Ovary (tissue), 9 donors: ENCODE results near the gene FXN. TPM values are rescaled to one million over a fixed set of nuclear protein-coding genes. Genes with fewer than 3 reads are reported as not detected.
A peak's percentile ranks its signal among the peaks of the same experiment; 100 is the strongest.

Source experiments
- DNase-seq, 5 donors: peaks; one replicate each; pipeline ENCODE4 v3.0.0-alpha.2; 2019 to 2020
- H3K27ac ChIP-seq, 2 donors: fragments of 200-600 bp; one replicate each; pipeline versions ENCODE4 v1.5.1 to v1.8.0; 2019 to 2022
- H3K27me3 ChIP-seq: fragments of 200-600 bp; one replicate; pipeline ENCODE4 v1.8.0; 2022
- H3K36me3 ChIP-seq: fragments of 200-600 bp; sonication (generic); one replicate; pipeline ENCODE4 v1.5.1; 2019
- H3K4me1 ChIP-seq: one replicate; pipeline ENCODE4 v1.8.1; 2013; ENCODE audit warnings: mild to moderate bottlenecking, moderate library complexity; ENCODE audit not compliant: insufficient read depth
- H3K4me3 ChIP-seq: fragments of 200-600 bp; sonication (generic); one replicate; pipeline ENCODE4 v1.5.1; 2017
- H3K9me3 ChIP-seq, 2 donors: fragments of 200-600 bp in 1 of 2; sonication (generic) in 1 of 2; one replicate each; pipeline versions ENCODE4 v1.5.1 to v1.8.1; 2013 to 2019; ENCODE audit warnings: mild to moderate bottlenecking in 1 of 2, moderate library complexity in 1 of 2
- EP300 ChIP-seq: sonication (generic); formaldehyde crosslinking; IDR thresholded peaks from one replicate; pipeline ENCODE4 v1.6.1; 2017; ENCODE audit warnings: antibody characterized with exemption
- POLR2A ChIP-seq: fragments of 450-650 bp; IDR thresholded peaks from one replicate; pipeline ENCODE4 v1.6.1; 2017; ENCODE audit warnings: antibody characterized with exemption, mild to moderate bottlenecking, moderate library complexity
- WGBS, 3 donors: extraction: QIAGEN DNeasy Blood & Tissue Kit in 1 of 3; methylation state at CpG; one replicate each; pipeline versions ENCODE4 v1.1.5 to v1.1.7; 2013 to 2017; 5-methylcytosine and 5-hydroxymethylcytosine counted together
- intact Hi-C, 4 donors: fragments of 100-400 bp; cut with DNase I; formaldehyde crosslinking; loops; one replicate each; pipeline versions ENCODE4 v1.11.0 to v1.15.1; 2022 to 2023
- polyA plus RNA-seq, 2 donors: library from polyadenylated mRNA; stranded (reverse); fragments of 200-250 nt in 1 of 2; fragments of 350-450 nt in 1 of 2; fragmentation: Illumina TruSeq in 1 of 2; extraction: RNeasy Lipid Tissue Mini Kit (QIAGEN cat#74804) in 1 of 2; gene quantifications; one replicate each; pipeline ENCODE4 v1.2.3, GENCODE V29; 2013 to 2014
- total RNA-seq, 7 donors: library from RNA; depleted of rRNA in 2 of 7; stranded (reverse); fragments of >200 nt in 2 of 7; fragmentation: NEBNext Ultra II Directional in 3 of 7; extraction: Animal tissue kit (Norgen Biotek cat#: 25700) in 3 of 7; gene quantifications; one replicate each; pipeline versions ENCODE4 v1.1.0 to v1.2.4, GENCODE V29; 2016 to 2023
- TF ChIP-seq, protein P1 (sequence below), 3 donors: fragments of 450-650 bp in 2 of 3; fragments of 200-600 bp in 1 of 3; IDR thresholded peaks; one replicate each; pipeline versions ENCODE4 v1.5.1 to v1.8.0; 2016 to 2022; ENCODE audit warnings: antibody characterized with exemption in 3 of 3, mild to moderate bottlenecking in 1 of 3
- donor health status: DM: no; HTN: no; CAD: no; lungs with moderate emphysema.
- donor health status: DM: no; HTN: no; CAD: no.
- donor health status: Bipolar disorder and iron deficiency.
- donor health status: DM: yes; HTN: yes; CAD: no.
- donor health status: DM: no; HTN: no; CAD: no.
- donor health status: DM: yes; HTN: yes; CAD: no.

FXN gene
- total and polyA plus RNA-seq, 9 donors, result 4.5 to 29.2 (median 21.9) TPM

DNA sequence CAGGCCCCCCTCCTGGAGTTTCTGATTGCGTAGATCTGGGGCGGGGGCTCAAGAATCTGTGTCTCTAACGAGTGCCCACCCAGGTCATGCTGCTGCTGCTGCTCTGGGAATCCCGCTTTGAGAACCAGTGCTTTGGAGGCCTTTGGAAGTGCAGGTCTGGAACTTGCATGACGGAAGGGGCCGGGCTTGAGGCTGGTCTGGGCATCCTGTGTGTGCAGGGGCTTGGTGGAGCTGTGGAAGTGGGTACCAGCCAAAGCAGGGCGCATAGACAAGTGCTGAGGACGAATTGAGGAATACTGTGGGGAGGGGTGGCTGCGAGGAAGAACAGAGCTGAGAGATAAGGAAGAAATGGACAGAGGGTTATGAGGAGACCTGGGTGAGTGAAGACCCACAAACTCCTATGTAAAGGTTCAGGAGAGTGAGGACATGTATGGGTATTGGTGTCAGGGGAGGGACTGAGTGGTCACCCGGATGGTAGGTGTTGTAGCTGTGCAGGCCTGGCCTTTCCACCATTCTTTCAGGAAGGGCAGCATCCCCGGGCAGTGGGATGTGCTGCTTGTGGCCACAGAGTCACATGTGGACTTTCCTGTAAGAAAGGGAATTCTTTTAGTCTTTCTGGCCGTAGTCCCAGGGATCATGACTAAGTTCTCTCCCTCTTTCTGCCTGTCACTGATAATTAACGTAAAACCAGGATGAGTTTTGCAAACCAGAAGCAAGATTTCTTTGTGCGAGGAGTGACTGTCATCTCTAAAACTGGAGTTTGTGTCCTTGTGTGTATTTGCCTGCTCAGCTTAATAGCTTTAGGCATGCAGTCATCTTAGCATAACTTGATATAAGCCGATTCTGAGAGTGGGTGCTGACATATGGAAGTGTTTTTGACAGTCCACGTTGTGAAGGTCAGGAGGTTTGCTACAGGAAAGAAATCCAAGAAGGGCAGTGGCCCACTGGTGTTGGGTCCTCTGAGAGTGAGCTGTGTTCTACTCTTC lies 95.2 kb downstream of the FXN start:
- TF ChIP-seq, protein P1, sequence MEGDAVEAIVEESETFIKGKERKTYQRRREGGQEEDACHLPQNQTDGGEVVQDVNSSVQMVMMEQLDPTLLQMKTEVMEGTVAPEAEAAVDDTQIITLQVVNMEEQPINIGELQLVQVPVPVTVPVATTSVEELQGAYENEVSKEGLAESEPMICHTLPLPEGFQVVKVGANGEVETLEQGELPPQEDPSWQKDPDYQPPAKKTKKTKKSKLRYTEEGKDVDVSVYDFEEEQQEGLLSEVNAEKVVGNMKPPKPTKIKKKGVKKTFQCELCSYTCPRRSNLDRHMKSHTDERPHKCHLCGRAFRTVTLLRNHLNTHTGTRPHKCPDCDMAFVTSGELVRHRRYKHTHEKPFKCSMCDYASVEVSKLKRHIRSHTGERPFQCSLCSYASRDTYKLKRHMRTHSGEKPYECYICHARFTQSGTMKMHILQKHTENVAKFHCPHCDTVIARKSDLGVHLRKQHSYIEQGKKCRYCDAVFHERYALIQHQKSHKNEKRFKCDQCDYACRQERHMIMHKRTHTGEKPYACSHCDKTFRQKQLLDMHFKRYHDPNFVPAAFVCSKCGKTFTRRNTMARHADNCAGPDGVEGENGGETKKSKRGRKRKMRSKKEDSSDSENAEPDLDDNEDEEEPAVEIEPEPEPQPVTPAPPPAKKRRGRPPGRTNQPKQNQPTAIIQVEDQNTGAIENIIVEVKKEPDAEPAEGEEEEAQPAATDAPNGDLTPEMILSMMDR (IDR thresholded peaks at IDR 0.05), result no peak
- no peaks in the 10 kb centered on the region for H3K9me3 ChIP-seq
- no peaks in the 10 kb centered on the region for H3K27me3 ChIP-seq
- WGBS, 3 donors, result 60 to 71% (median 71%) methylated on average over 16 of the region's 16 CpGs
- H3K4me3 ChIP-seq, result no peak overlapping the region
- peak in 1 of 5 donors; percentile 25 for DNase-seq
- peaks cover 6% of the 10 kb centered on the region for H3K4me1 ChIP-seq
- H3K27ac ChIP-seq, result no peak overlapping the region
- H3K36me3 ChIP-seq, result no peaks in the 10 kb centered on the region
- intact Hi-C loops, result loop anchor here in 3 of 4 donors (1.0 to 10.0 kb wide), 5 partner anchors 26 to 404 kb away; no protein-coding TSS in a partner anchor

DNA sequence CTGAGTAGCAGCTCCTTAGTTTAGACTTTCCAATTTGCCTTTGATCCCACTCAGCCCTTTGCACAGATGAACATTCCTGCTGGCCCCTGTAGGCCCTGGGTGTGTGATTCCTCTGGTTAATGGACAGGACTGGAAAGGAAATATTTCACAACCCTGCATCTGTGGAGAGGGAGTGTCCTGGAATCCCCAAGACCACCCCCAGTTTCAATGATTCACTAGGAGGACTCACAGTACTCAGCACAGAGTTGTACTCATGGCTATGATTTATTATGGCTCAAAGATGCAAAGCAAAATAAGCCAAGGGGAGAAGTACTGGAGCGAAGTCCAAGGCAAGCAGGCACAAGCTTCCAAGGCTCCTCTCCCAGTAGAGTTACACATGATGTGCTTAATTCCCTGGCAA lies 96.1 kb downstream of the FXN start:
- TF ChIP-seq, protein P1 (IDR thresholded peaks at IDR 0.05), result no peak
- 25 to 42% (median 26%) methylated on average over 1 of the region's 1 CpG for WGBS, 3 donors
- Histone ChIP-seq H3K9me3 (no peaks in the 10 kb centered on the region), H3K27ac (no peak overlapping the region), H3K36me3 (no peaks in the 10 kb centered on the region), H3K4me1 (peaks cover 6% of the 10 kb centered on the region), H3K4me3 (no peak overlapping the region), H3K27me3 (no peaks in the 10 kb centered on the region)
- intact Hi-C loops, result loop anchor here in 3 of 4 donors (10.0 kb wide), 4 partner anchors 57 to 403 kb away; no protein-coding TSS in a partner anchor
- peak in 1 of 5 donors; percentile 28 for DNase-seq

DNA sequence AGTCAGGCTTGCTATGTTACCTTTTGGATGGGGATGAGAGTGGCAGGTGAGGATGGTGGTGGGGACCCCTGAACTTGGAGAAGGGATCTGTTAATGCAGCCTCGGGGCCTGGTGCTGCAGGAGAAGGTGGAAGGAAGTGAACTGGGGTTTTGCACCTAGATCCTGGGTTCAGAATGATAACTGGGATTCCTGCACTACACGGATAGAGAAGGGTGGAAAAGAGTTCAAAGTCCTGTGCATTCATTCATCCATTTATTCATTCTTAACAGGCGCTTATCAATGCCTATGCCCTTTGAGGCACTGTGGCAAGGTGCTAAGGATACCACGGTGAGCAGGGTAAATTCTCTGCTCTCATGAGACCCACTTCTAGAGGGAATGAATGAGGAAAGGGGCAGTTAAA lies 96.8 kb downstream of the FXN start:
- intact Hi-C loops, result loop anchor here in 3 of 4 donors (10.0 kb wide), 4 partner anchors 58 to 402 kb away; no protein-coding TSS in a partner anchor
- WGBS, 3 donors, result 91 to 92% (median 92%) methylated on average over 4 of the region's 4 CpGs
- H3K4me1 ChIP-seq, result peaks cover 6% of the 10 kb centered on the region
- no peaks in the 10 kb centered on the region for H3K27me3 ChIP-seq
- no peaks in the 10 kb centered on the region for H3K36me3 ChIP-seq
- no peaks in the 10 kb centered on the region for H3K9me3 ChIP-seq
- no peak overlapping the region for H3K4me3 ChIP-seq
- no peak for DNase-seq
- no peak for TF ChIP-seq EP300
- no peak for TF ChIP-seq POLR2A
- TF ChIP-seq, protein P1 (IDR thresholded peaks at IDR 0.05), result no peak
- H3K27ac ChIP-seq, result no peak overlapping the region

DNA sequence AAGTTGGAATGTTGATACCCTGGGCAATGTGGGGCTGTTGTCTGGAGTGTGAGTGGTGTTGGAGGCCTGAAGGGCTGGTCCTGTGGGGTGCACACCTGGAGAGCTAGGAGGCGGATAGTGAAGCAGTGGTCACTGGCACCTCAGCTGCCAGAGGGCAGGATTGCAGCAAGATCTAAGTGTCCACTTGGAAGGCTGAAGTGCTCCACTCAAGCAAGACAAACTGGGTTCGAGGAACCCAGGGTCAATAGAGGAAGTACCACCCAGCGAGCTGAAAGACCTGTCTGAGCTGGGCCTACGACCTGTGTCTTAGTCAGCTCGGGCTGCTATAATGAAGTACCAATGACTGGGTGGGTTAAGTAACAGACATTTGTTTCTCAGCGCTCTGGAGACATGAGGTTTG lies 98.9 kb downstream of the FXN start:
- peaks cover 6% of the 10 kb centered on the region for H3K4me1 ChIP-seq
- TF ChIP-seq EP300, result no peak
- no peak for TF ChIP-seq POLR2A
- TF ChIP-seq, protein P1 (IDR thresholded peaks at IDR 0.05), result no peak
- 91 to 98% (median 97%) methylated on average over 6 of the region's 6 CpGs for WGBS, 3 donors
- H3K9me3 ChIP-seq, result no peaks in the 10 kb centered on the region
- H3K27ac ChIP-seq, result no peak overlapping the region
- DNase-seq, result no peak
- no peaks in the 10 kb centered on the region for H3K27me3 ChIP-seq
- no peak overlapping the region for H3K4me3 ChIP-seq
- intact Hi-C loops, result loop anchor here in 3 of 4 donors (10.0 kb wide), 4 partner anchors 60 to 400 kb away; no protein-coding TSS in a partner anchor
- no peaks in the 10 kb centered on the region for H3K36me3 ChIP-seq
